Raji (cell line): ENCODE data around the gene ARHGAP10.

Experiments used
- POLR2A ChIP-seq: IDR thresholded peaks from 2 replicates; pipeline ENCODE4 v1.6.1; 2011; ENCODE audit warnings: low read depth, low read length, control low read depth; ENCODE audit not compliant: insufficient read depth

Gene ARHGAP10

DNA sequence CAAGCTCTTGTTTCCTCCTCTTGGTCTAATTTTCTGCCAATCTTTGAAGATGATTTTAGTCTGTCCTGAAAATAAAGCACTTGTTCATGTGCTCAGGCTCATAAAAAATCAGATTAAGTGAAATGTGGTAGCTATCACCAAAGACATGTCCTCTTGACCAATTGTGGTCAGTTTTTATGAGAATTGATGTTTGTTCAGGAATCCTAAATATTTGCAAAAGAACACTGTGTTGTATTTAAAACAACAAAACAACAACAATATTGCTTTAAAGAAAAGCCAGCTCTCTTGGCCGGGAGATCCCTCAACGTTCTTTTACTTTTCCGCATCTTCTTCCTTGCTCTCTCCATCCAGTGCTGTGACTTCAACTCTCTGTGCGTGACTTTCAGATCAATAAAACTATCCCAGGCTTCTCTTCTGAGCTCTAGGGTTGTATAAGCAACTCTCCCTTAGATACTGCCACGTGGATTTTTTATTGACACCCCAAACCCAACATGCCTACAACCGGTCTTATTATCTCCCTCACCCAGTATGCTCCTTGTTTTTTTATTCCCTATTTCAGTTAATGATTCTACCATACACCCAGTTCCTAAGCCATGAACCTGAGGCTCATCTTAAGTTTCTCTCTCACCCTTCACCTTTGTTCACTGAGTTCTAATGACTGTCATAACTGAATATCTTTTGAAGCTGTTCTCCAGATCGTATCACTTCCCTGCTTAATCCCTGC, 309.9 kb downstream of the ARHGAP10 start:
- TF ChIP-seq POLR2A = no peak

DNA sequence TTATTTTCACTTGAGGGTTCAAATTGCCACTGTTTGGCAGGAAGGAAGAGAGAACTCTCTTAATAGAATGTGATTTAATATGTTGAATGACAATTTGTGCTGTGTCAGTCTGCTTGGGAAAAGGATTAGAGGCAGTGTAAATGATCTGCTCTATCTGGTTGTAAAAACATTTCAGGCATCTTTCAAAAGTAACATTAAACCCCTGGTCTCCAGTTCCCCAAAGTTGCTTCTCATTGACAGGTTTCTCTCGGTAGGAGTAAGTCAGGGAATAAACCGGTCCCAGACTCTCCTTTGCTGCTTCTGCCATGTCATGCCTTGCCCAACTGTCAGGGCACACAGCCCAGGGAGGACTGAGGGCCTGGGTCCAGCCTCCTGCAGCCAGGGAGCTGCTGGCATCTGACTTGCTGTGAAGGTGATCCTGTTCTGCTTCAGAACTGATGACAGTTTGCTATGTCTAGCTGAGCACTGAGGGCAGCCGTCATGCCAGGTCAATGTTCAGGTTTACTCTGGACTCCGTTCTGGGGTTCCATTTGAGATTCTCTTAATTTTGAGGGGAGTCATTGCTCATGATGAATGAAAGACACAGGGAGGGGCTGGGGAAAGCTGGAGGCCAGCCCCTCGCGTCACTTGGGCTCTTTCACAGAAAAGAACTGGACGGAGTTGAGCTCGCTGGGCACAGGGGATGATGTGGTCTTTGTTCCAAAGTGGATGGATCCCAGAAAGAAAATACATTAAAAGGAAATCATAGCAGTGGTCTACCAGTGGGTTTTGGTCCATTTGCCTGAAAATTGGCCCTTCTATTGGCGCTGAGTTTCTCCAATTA, 312.4 kb downstream of the ARHGAP10 start:
- TF ChIP-seq POLR2A = no peak

- TF ChIP-seq POLR2A = no peak
These were observed 313.0 kb downstream of the ARHGAP10 start for GRCh38 chr4:148044912-148045352.

DNA sequence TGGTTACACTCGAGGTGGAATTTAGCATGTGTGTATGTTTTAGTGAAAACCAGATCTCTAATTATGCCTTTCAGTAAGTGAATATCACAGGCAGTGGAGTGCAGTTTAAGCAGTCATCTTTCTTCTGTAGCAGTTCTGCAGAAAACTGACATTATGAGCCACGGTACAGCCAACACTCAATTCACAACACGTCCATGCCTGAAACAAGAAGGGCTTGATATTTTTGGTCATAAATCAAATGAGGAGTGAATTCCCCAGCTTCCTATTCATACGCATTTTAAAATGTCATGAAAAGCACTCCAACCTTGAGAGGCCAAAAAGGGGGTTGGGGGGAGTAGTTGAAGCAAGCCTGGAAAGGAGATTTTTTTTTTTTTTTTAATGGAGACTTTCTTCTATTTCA, 316.7 kb downstream of the ARHGAP10 start:
- TF ChIP-seq POLR2A = no peak

GRCh38 chr4:148051403-148051802, 319.5 kb downstream of the ARHGAP10 start:
- TF ChIP-seq POLR2A = no peak

- no peak for TF ChIP-seq POLR2A
These were observed 320.6 kb downstream of the ARHGAP10 start for GRCh38 chr4:148052448-148052847.

- no peak for TF ChIP-seq POLR2A
These were observed 321.6 kb downstream of the ARHGAP10 start for GRCh38 chr4:148053298-148054003.

- no peak for TF ChIP-seq POLR2A
These were observed 322.4 kb downstream of the ARHGAP10 start for GRCh38 chr4:148054275-148054674.

DNA sequence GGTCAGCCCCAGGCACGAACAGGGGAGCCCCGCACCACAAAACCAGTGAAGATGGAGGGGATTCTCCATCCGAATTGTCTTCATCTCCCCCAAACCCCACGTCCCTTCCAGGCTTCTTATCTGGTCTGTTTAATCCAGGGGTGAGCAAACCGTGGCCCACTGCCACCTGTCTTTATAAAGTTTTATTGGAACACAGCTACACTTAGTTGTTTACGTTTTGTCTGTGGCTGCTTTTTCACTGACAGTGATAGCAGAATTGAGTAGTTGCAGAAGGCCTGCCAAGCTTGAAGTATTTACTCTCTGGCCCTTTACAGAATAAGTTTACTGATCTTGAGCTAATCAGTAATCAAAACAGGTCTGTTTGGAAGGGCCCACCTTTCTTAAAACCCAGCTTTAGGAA, 324.0 kb downstream of the ARHGAP10 start:
- TF ChIP-seq POLR2A = no peak

GRCh38 chr4:148056879-148057278, 325.0 kb downstream of the ARHGAP10 start:
- no peak for TF ChIP-seq POLR2A

DNA sequence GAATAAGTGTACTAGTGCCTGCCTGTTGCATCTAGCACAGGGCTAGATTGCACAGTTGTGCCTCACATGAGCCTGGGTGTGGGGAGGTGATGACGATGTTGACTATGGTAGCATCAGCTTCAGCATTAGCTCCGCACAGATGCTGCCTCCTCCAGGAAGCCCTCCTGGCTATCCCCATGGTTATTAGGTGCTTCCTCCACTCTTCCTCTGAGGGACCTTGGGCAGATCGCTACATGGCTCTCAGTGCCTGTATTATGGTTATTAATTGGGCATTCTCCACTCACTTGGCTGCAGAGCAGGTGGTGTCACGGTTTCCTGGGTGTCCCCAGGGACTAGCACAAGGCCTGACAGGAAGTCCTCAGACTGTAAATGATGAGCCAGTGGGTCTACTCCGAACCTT, 325.6 kb downstream of the ARHGAP10 start:
- no peak for TF ChIP-seq POLR2A

GRCh38 chr4:148057984-148058859, 326.3 kb downstream of the ARHGAP10 start:
- no peak for TF ChIP-seq POLR2A

DNA sequence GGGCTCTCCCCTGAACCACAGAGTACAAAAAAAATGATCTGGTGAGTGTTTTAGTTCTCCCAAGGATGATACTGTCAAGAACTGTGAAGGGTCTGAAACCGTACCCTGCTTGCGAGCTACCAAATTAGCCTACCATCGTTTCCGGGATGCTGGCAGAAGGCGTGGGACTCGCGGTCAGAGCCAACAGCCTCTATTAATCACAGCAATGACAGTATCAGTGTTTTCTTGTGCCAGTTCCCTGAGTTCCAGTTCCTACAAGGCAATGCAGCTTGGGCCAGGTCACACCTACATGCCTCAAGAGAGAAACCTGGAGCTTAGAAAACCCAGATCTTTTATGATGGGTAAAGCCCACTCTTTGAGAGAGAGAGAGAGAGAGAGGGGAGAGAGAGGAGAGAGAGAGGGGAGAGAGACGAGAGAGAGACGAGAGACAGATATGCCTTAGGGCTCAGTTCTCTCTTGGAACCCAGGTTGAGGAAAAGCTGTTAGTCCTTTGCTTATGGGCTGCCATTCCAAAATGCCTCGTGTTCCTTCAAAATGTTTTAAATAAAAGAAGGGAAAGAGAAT, 327.8 kb downstream of the ARHGAP10 start:
- TF ChIP-seq POLR2A = no peak
